ENCODE measurements around the gene TNS4.

The TNS4 gene

DNA sequence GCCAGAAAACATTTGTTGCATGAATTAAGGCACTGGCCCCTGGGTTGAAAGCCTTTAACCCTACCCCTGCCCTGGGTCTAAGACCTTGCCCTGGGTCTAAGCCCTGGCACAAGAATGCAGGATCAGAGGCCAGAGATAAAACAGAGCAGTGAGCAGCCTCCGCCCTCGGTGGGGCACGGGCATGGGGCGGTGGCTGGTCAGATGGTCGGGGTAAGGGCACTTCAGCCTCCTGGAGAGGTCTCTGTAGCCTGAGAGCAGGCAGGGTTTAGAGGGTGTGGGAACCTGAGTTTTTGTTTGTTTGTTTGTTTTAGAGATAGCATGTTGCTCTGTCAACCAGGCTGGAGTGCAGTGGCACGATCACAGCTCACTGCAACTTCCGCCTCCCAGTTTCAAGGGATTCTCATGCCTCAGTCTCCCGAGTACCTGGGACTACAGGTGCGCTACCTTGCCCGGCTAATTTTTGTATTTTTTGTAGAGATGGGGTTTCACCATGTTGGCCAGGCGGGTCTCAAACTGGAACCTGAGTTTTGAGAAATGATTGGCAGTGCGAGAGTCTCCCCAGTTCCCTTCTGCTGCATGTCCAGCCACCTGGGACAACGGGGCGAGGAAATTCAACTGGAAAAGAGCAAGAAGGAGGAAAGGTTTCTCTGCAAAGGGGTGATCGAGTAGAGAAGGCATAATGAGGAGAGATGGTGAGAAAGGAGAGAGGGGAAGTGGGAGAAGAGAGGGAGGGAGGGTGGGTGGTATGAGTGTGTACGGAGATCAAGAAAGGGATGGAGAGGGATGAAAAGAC is 27.7 kb downstream of the TNS4 start:
- no peaks in the 10 kb centered on the region; the same call in 1 of the 2 replicates for H3K36me3 ChIP-seq (replicated peaks)
- in situ Hi-C loops (cut with MboI; ENCODE audit: low sequenced_read_pairs): no loop called here
- no peaks in the 10 kb centered on the region for H3K9me3 ChIP-seq
- 0 out of 2 replicates have a peak, but pooled peaks cover 3% of the 10 kb centered on the region for H3K4me1 ChIP-seq
- no peak for DNase-seq (ENCODE audit: low spot score in 2 of 2)
- H3K4me3 ChIP-seq: no peak overlapping the region
- no peaks in the 10 kb centered on the region for H3K27me3 ChIP-seq (ENCODE audit: low read depth)

DNA sequence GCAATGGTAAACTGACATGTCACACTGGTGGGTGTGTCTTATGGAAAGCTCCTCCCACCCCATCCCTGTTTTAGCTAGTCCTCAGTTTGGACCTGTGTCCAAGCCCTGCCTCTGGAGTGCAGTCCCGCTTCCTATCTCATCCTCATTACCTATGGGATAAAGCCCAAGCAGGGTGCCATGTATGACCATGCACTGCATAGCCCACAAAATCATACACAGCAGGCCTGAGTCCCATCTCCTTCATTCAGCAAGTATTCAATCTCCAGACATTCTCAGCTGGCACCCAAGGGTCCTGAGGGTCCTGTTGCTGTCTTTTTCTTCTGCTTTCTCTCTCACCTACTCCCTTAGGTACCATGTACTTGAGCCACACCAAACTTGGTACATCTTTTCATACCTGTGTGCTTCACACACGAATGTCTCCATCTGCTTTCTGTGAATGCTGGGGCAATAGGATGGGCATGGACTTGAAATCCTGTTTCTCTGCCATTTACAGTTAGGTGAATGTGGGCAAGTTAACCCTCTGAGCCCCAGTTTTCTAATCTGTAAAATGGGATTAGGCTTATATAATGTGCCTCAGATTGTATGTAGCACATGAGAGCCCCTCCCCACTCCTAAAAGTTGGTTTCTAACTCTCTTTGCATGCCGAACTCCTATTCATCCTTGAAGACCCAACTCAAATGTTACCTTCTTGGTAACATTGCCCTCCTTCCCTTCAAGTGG is 28.5 kb downstream of the TNS4 start:
- no peaks in the 10 kb centered on the region; the same call in 1 of the 2 replicates for H3K36me3 ChIP-seq (replicated peaks)
- H3K4me1 ChIP-seq: 0 out of 2 replicates have a peak, but pooled peaks cover 3% of the 10 kb centered on the region
- no peaks in the 10 kb centered on the region for H3K27me3 ChIP-seq (ENCODE audit: low read depth)
- no peaks in the 10 kb centered on the region for H3K9me3 ChIP-seq
- no peak overlapping the region for H3K4me3 ChIP-seq
- in situ Hi-C loops (cut with MboI; ENCODE audit: low sequenced_read_pairs): no loop called here
- DNase-seq (ENCODE audit: low spot score in 2 of 2): peak in 1 of 2 experiments; percentile 22

DNA sequence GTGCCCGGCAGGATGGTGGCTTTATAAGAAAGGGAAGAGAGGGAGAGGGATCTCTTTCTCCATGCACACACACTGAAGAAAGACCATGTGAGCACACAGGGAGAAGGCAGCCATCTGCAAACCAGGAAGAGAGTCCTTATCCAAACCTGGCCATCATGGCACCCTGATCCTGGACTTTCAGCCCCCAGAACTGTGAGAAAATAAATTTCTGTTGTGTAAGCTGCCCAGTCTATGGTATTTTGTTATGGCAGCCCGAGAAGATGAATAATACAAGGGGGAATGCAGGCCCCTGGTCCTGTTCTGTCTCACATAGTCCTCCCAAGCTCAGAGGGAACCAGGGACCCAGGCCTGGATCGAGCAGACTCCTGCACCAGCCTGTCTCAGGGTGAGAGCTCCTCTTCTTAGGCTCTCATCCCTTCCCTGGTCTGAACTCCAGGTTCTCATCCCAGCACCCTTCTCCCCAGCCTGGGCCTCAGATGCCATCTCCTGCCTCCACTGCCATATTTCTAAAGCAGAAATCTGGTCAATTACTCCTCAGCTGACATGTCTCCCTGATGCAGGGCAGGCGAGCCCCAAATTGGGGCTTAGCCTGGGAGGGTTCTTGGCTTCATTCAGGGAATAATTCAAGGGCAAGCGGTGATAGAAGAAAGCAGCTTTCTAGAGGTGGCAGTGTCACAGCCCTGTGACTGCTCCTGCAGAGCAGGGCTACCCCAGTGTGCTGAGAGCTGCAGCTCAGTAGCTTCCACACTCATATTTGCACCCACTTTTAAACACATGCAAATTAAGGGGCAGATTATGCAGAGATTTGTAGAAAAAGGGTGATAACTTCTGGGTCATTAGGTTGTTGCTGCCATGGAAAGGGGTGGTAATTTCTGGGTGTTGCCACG is 29.3 kb downstream of the TNS4 start:
- in situ Hi-C loops (cut with MboI; ENCODE audit: low sequenced_read_pairs): no loop called here
- no peak for DNase-seq (ENCODE audit: low spot score in 2 of 2)
- Histone ChIP-seq H3K4me1 (0 out of 2 replicates have a peak, but pooled peaks cover 3% of the 10 kb centered on the region), H3K4me3 (no peak overlapping the region), H3K9me3 (no peaks in the 10 kb centered on the region), H3K27me3 (ENCODE audit: low read depth) (no peaks in the 10 kb centered on the region), H3K36me3 (replicated peaks) (no peaks in the 10 kb centered on the region; the same call in 1 of the 2 replicates)

DNA sequence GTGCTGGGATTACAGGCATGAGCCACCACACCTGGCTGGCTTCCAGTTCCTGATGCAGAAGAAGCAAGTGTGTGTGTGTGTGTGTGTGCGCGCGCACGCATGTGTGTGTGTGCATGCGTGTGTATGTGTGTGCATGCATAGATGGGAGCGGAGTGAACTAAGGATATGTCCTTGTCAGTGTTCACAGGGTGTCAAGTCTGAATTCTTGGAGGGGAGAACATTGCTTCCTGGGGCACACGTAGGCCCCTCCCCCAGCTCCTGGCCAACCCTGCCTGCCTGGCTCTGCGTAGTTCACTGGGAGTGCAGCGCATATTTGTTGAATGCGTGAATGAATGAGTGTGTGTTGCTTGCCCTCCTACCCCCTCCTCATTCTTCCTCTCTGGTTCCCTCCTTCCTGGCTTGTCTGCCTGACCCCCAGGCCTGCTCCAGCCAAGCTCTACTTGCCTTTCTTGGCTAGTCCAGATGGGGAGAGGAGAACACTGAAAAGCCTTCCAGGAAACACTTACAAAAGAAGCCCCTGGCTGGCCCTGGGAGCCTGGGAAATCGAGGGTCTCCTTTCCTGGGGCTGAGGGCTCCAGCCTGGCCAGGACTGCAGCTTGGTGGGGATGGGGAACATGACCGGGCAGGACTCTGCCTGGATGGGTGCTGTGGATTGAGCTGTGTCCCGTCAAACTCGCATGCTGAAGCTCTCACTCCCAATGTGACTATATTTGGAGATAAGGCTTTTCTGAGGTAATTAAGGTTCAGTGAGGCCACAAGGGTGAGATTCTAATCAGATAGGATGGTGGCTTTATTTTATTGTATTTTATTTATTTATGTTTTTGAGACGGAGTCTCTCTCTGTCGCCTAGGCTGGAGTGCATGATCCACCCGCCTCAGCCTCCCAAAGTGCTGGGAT is 30.2 kb downstream of the TNS4 start:
- Histone ChIP-seq H3K9me3 (no peaks in the 10 kb centered on the region), H3K4me1 (0 out of 2 replicates have a peak, but pooled peaks cover 3% of the 10 kb centered on the region), H3K36me3 (replicated peaks) (no peaks in the 10 kb centered on the region; the same call in 1 of the 2 replicates), H3K4me3 (no peak overlapping the region), H3K27me3 (ENCODE audit: low read depth) (peaks cover 5% of the 10 kb centered on the region)
- DNase-seq (ENCODE audit: low spot score in 2 of 2): no peak
- in situ Hi-C loops (cut with MboI; ENCODE audit: low sequenced_read_pairs): no loop called here

DNA sequence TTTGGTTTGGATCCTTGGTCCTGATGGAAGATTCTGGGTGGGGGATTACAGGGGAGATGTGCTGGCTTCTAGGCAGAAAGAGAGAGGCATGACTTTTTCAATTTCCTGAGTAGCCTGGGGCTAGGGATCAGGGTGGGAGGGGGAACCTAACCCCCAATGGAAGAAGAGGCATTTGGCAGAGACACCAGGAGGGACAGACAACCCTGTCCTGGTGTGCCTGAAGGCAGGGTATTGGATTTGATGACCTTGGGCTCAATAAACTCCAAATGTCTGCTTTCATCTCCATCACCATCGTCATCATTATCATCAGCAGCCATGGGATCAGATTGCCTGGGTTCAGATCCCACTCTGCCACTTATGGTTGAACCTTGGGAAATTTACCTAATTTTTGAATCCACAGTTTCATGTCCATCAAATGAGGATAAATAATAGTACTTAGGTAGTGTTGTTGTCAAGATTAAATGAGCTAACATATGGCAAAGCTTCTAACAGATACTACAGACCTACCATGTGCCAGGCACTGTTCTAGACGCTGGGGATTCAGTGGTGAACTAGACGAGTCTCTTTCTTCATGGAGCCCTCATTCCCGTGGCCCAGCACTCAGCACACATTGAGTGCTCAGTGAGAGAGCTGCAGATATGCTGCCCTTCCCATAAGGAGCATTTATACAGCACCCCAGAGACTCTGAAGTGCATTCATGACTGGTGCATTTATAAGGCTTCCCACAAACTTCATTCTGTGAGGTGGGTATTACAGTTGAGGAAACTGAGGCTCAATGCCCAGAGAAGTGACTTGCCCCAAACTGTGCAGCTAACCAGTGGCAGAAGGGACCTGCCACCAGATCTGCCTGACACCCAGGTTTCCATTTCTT is 31.4 kb downstream of the TNS4 start:
- no peaks in the 10 kb centered on the region for H3K4me1 ChIP-seq
- peaks cover 11% of the 10 kb centered on the region for H3K27me3 ChIP-seq (ENCODE audit: low read depth)
- no peak overlapping the region for H3K4me3 ChIP-seq
- in situ Hi-C loops (cut with MboI; ENCODE audit: low sequenced_read_pairs): no loop called here
- no peaks in the 10 kb centered on the region for H3K9me3 ChIP-seq
- no peaks in the 10 kb centered on the region for H3K36me3 ChIP-seq (replicated peaks)
- DNase-seq (ENCODE audit: low spot score in 2 of 2): no peak

DNA sequence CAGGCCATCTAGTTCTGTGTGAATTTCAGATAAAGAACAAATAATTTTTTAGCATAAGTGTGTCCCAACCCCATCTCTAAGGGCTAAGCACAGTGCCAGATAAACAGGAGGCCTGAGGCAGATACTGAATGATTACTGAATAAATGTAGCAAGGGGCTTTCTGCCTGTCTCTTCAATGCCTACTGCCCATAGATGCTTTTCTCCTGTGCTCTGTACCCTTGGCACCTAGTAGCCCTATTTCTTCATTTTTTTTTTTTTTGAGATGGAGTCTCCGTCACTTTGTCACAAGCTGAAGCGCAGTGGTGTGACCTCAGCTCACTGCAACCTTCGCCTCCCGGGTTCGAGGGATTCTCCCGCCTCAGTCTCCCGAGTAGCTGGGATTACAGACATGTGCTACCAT is 32.9 kb downstream of the TNS4 start:
- in situ Hi-C loops (cut with MboI; ENCODE audit: low sequenced_read_pairs): no loop called here
- Histone ChIP-seq H3K36me3 (replicated peaks) (no peaks in the 10 kb centered on the region), H3K4me3 (no peak overlapping the region), H3K4me1 (no peaks in the 10 kb centered on the region), H3K9me3 (no peaks in the 10 kb centered on the region), H3K27me3 (ENCODE audit: low read depth) (peaks cover 11% of the 10 kb centered on the region)
- DNase-seq (ENCODE audit: low spot score in 2 of 2): no peak

- no peaks in the 10 kb centered on the region for H3K36me3 ChIP-seq (replicated peaks)
- no peaks in the 10 kb centered on the region for H3K4me1 ChIP-seq
- H3K27me3 ChIP-seq (ENCODE audit: low read depth): peaks cover 11% of the 10 kb centered on the region
- in situ Hi-C loops (cut with MboI; ENCODE audit: low sequenced_read_pairs): no loop called here
- DNase-seq (ENCODE audit: low spot score in 2 of 2): no peak
- H3K4me3 ChIP-seq: no peak overlapping the region
- H3K9me3 ChIP-seq: no peaks in the 10 kb centered on the region
Observed at GRCh38 chr17:40467281-40467867, 34.0 kb downstream of the TNS4 start.

GRCh38 chr17:40466298-40466971 is 35.0 kb downstream of the TNS4 start:
- no peaks in the 10 kb centered on the region for H3K9me3 ChIP-seq
- H3K4me1 ChIP-seq: no peaks in the 10 kb centered on the region
- H3K4me3 ChIP-seq: no peak overlapping the region
- H3K27me3 ChIP-seq (ENCODE audit: low read depth): peaks cover 11% of the 10 kb centered on the region
- in situ Hi-C loops (cut with MboI; ENCODE audit: low sequenced_read_pairs): no loop called here
- no peaks in the 10 kb centered on the region for H3K36me3 ChIP-seq (replicated peaks)
- DNase-seq (ENCODE audit: low spot score in 2 of 2): no peak

GRCh38 chr17:40464392-40464855 is 37.0 kb downstream of the TNS4 start:
- H3K27me3 ChIP-seq (ENCODE audit: low read depth): peaks cover 11% of the 10 kb centered on the region

DNA sequence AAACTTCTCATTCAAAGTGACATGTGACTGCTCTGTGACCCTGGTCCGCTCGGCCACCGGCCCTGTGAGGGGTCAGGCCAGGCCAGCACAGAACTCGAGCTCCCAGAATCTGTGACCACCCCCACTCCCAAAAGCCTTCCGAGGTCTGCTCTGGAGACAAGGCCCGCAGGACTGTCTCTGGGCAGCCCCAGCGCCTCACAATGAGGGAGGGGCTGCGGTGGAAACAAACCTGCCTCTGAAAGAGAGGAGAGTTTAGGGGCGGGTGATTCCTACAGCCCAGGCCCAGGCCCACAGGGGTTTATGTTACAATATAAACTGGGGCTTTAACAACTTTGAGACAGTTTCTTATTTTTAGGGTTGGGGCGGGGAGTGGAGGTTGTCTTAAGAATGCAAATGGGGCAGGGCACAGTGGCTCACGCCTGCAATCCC is 38.3 kb downstream of the TNS4 start:
- peaks cover 11% of the 10 kb centered on the region for H3K27me3 ChIP-seq (ENCODE audit: low read depth)
- DNase-seq (ENCODE audit: low spot score in 2 of 2): no peak
- H3K4me3 ChIP-seq: no peak overlapping the region
- in situ Hi-C loops (cut with MboI; ENCODE audit: low sequenced_read_pairs): no loop called here
- no peaks in the 10 kb centered on the region for H3K4me1 ChIP-seq
- H3K36me3 ChIP-seq (replicated peaks): no peaks in the 10 kb centered on the region
- H3K9me3 ChIP-seq: no peaks in the 10 kb centered on the region

More at GRCh38 chr17:40464392-40464855, 37.0 kb downstream of the TNS4 start:
- Histone ChIP-seq H3K9me3 (no peaks in the 10 kb centered on the region), H3K4me1 (no peaks in the 10 kb centered on the region), H3K4me3 (no peak overlapping the region), H3K36me3 (replicated peaks) (no peaks in the 10 kb centered on the region)
- in situ Hi-C loops (cut with MboI; ENCODE audit: low sequenced_read_pairs): no loop called here
- DNase-seq (ENCODE audit: low spot score in 2 of 2): no peak

DNA sequence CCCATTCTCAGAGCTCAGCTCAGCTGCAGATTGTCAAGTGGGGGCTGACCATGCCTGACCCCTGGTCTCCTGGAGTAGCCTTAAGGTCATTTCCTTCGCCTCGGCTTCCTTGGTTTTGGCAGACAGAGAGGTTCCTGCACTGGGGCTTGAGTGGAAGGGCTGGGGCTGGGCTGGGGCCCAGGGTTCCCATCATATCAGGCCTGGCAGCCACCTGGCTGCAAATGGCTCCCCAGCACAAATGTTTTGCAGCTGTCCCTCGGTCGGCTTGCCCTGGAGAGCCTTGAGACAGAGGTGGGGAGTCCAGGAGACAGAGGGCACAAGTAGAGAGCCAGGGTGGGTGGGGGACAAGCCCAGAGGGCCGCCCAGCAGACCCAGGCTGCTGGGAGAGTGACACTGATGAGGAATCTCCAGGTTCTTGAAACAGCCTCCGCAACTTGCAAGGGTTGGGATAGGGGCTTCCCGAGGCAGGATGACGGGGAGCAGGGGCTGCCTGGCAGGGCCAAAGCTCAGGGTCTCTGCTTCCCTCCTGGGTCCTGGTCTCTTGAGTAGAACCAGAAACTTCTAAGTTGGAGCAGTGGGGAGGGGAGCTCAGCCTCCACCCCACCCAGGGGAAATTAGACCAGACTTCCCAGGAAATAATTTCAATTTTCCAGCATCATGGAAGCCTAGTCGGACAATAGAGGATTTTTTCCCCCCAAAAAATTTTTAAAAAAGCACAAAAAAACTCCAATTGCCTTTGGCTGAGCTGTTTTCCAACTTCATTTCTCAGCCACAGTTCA is 38.9 kb downstream of the TNS4 start:
- H3K4me1 ChIP-seq: no peaks in the 10 kb centered on the region
- peaks cover 11% of the 10 kb centered on the region for H3K27me3 ChIP-seq (ENCODE audit: low read depth)
- in situ Hi-C loops (cut with MboI; ENCODE audit: low sequenced_read_pairs): no loop called here
- no peak for DNase-seq (ENCODE audit: low spot score in 2 of 2)
- no peaks in the 10 kb centered on the region for H3K36me3 ChIP-seq (replicated peaks)
- H3K9me3 ChIP-seq: no peaks in the 10 kb centered on the region
- H3K4me3 ChIP-seq: no peak overlapping the region
